AG09309 (cell line): ENCODE results near the gene MYOD1.

Experiments used
- DNase-seq: peaks from one replicate; pipeline ENCODE4 v3.0.0-alpha.2; 2010; ENCODE audit warnings: low read depth
- H3K4me3 ChIP-seq: 2 replicates; pipeline ENCODE4 v1.5.1; 2011; ENCODE audit warnings: mild to moderate bottlenecking, low read depth, low read length, moderate library complexity; ENCODE audit not compliant: control insufficient read depth
- TF ChIP-seq, protein P1 (sequence below): IDR thresholded peaks from 2 replicates; pipeline ENCODE4 v1.5.1; 2011; ENCODE audit warnings: mild to moderate bottlenecking, low read depth, low read length, inconsistent platforms; ENCODE audit not compliant: insufficient read depth, control insufficient read depth; ENCODE audit errors: missing control alignments

Gene MYOD1

DNA sequence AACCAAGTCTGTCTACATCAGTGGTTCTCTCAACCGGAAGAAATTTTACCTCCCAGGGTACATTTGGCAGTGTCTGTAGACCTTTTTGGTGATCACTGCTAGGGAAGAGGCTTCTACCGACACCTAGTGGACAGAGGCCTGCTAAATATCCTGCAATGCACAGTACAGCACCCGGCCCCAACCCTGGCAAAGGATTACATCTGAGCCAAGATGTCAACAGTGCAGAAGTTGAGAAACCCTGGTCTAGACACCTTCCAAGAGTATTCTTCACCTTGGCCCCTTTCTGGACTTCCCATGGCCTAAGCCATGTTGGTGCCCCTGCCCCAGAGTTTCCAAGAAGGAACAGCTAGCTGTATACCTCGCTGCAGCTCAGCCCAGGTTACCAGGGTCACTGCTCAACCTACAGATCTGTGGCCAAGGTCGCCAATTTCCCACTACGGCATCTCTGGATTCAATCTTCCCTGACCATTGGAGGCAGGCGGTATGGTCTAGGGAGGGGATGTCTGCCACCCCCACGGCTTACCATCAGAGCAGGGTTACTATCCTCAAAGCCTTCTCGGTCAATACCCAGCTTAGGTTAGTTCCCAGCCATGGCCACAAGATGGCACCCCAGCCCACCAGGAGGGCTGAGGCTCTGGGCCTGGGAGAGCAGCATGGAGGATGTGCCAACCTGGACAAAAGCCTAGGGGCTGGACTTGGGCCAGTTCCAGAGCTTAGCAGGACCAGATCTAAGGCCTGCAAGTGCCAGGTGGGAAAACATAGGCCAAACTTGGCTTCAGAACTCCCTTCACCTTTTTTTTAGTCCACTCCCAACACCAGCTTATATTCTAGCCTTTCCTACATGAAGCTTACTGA is 11.5 kb downstream of the MYOD1 start:
- H3K4me3 ChIP-seq, result no peak overlapping the region
- peak; percentile 32 for DNase-seq
- TF ChIP-seq, protein P1, sequence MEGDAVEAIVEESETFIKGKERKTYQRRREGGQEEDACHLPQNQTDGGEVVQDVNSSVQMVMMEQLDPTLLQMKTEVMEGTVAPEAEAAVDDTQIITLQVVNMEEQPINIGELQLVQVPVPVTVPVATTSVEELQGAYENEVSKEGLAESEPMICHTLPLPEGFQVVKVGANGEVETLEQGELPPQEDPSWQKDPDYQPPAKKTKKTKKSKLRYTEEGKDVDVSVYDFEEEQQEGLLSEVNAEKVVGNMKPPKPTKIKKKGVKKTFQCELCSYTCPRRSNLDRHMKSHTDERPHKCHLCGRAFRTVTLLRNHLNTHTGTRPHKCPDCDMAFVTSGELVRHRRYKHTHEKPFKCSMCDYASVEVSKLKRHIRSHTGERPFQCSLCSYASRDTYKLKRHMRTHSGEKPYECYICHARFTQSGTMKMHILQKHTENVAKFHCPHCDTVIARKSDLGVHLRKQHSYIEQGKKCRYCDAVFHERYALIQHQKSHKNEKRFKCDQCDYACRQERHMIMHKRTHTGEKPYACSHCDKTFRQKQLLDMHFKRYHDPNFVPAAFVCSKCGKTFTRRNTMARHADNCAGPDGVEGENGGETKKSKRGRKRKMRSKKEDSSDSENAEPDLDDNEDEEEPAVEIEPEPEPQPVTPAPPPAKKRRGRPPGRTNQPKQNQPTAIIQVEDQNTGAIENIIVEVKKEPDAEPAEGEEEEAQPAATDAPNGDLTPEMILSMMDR, result peak; percentile 94

DNA sequence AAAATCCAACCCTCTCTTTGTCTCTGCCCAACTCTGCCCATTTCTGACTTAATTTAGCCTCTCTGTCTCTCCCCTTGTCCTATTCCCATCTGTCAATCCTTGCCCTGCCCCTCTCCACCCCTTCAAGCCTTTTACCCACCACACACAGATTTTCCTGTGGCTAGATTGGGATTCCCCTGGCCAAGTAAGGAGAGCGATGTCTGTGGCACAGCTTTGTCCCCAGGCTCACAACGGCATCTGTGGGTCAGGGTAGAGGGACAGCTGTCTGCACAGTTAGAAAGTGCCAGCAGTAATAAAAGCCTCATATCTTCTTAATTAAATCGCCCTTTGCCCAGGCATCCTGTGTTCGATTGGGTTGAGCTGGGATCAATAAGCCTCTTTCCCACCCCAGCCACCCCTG is 13.9 kb downstream of the MYOD1 start:
- DNase-seq, result no peak
- TF ChIP-seq, protein P1, result no peak
- no peak overlapping the region for H3K4me3 ChIP-seq

DNA sequence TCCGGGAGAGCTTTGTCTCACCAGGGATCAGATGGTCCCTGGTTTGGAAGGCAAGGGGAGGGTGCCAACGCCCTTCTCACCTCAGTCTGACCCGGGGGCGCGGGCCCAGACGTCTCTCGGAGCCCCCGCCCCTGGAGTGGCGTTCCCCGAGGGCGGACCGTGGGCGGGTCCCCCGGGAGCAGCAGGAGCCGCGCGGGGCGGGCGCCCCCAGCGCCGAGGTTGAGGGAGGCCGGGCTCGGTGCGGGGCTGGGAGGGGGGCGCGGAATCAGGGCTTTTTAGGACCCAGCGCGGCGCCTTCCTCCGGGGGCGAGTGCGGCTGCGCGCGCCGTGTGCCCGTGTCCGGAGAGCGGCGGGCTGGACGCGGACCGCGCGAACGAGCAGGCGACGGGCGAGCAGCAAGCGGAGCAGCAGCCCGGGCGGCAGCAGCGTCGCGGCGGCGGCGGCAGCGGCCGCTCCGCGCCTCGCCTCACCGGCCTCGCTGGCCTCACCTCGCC is 15.1 kb downstream of the MYOD1 start, which contains the start of gene KCNC1:
Gene KCNC1 (plus strand): TSS at position 364 of the 494 bp plus-strand sequence. CDS start 1,222 bp downstream, outside the sequence.
- peak within 1 kb of the TSS; percentile 5 for H3K4me3 ChIP-seq
- DNase-seq, result no peak
- TF ChIP-seq, protein P1, result no peak

DNA sequence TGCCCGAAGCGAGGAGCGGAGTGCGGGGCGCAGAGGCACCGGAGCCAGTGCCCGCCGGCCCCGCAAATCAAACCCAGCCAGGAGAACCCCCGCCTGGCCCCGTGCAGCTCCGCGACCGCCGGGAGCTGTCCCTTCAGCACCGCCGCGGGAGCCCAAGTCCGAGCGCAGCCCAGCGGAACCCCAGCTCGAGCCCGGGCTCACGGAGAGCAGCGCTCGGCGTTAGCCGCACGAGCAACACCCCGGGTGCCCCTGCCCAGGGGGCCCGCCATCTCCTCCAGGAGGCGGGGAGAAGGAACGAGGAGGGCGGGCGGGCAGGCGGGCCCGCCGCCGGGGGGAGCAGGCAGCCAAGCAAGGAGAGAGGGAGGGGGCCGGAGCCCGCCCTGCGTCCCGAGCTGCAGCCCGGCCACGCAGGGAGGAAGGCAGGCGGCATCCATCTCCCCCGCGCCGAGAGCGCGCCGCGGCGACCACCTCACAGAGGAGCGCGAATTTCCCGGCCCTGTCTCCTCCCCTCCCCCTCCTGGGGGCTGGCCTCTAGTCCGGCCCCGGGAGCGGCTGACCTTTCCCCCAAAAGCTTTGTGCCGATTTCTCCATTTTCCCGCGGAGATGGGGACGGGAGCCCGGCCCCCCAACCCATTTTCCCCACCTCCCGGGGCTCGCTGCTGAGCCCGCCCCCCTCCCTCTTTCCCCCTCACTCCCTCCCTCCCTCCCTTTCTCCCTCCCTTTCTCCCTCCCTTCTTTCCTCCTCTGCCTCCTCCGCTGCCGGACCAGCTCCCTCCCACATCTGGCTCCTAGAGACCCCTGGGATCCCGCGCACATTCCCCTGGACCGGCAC is 15.8 kb downstream of the MYOD1 start:
- TF ChIP-seq, protein P1, result no peak
- DNase-seq, result peak; percentile 2
- no peak overlapping the region; the same call in 1 of the 2 replicates for H3K4me3 ChIP-seq

DNA sequence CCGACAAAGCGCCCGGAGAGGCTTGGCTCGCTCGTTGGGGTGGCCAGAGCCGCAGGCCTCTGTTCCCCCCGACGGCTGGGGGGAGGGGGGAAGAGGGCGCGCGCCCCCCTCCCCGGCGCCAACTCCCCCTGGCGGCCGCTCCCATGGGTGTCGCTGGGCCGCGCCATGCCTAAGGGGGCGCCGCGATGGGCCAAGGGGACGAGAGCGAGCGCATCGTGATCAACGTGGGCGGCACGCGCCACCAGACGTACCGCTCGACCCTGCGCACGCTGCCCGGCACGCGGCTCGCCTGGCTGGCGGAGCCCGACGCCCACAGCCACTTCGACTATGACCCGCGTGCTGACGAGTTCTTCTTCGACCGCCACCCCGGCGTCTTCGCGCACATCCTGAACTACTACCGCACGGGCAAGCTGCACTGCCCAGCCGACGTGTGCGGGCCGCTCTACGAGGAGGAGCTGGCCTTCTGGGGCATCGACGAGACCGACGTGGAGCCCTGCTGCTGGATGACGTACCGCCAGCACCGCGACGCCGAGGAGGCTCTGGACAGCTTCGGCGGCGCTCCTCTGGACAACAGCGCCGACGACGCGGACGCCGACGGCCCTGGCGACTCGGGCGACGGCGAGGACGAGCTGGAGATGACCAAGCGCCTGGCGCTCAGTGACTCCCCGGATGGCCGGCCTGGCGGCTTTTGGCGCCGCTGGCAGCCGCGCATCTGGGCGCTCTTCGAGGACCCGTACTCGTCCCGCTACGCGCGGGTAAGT is 16.6 kb downstream of the MYOD1 start:
- TF ChIP-seq, protein P1, result peak; percentile 11
- no peak for DNase-seq
- no peak overlapping the region for H3K4me3 ChIP-seq

DNA sequence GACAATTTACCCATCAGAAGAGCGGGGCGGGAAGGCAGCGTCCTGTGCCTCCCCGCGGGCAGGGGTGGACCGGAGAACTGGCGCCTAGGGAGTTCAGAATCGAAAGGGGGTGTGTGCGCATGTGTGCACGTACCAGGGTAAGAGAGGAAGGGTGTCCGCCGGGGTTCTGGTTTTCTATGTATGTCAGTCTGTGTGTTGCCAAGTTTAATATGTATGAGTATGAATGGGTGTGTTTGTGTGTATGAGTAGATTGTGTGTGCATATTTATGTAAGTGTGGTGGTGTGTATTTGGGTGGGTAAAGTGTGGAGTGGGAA is 17.2 kb downstream of the MYOD1 start:
- H3K4me3 ChIP-seq, result no peak overlapping the region
- DNase-seq, result no peak
- TF ChIP-seq, protein P1, result no peak
